ENCODE measurements around the gene CIDEB. TPM values are rescaled to one million over a fixed set of nuclear protein-coding genes. Genes with fewer than 3 reads are reported as not detected.

CIDEB gene
- total and polyA plus RNA-seq, 2 of the 4 experiments (the other 2 are of a cell fraction): under 0.01 to 0.19 TPM

DNA sequence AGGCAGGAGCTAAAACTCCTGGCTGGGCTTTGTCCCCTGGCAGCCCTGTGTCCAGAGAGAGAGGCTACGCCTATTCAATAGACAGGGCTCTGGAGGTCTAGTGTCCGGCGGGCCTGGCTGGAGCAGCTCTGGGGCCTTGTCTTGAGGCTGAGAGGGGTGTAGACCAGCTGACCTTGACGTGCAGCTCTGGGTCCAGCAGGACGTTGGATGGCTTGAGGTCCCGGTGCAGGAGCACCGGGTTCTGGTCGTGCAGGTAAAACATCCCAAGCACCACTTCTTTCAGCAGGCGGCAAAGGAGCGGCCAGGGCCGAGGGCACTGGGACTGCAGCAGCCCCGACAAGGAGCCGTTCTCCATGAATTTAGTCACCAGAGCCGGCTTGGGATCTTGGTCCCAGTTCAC lies 31.1 kb upstream of the CIDEB start:
- POLR2A ChIA-PET (ENCODE audit: unreplicated experiment): no interaction called here
- H2BK20ac ChIP-seq (ENCODE audit: low read depth, low read length): no peak overlapping the region
- no peak overlapping the region for H4K8ac ChIP-seq (ENCODE audit: low read depth in 2 of 2, low read length in 2 of 2)
- no TSS peak for BruUV-seq (replicated peaks)
- no peak overlapping the region for H2BK5ac ChIP-seq (ENCODE audit: low read depth, low read length, poor library complexity, severe bottlenecking)
- H4K91ac ChIP-seq (ENCODE audit: insufficient read depth, low read depth, low read length): no peak overlapping the region
- H2AK5ac ChIP-seq (ENCODE audit: low read depth, low read length): no peak overlapping the region
- H2AFZ ChIP-seq (replicated peaks; ENCODE audit: low read length, poor library complexity): no peak overlapping the region
- WGBS, 2 experiments (ENCODE audit: extremely low coverage in 2 of 2, insufficient read length in 1 of 2): 81% methylated on average over 10 of the region's 14 CpGs; no CpG with 5 or more reads in 1 of the 2 experiments
- H3K4me1 ChIP-seq (ENCODE audit: control insufficient read depth, insufficient read depth, low read length): peaks cover under 1% of the 10 kb centered on the region; the same call in 1 of the 2 replicates
- ATAC-seq (ENCODE audit: low read depth): no peak
- peak overlapping the region; percentile 39 for H2AK9ac ChIP-seq (replicated peaks; ENCODE audit: low read depth, low read length, poor library complexity)
- no peak overlapping the region for H3K18ac ChIP-seq (ENCODE audit: low read depth, low read length)
- peaks cover 81% of the 10 kb centered on the region for H3K27me3 ChIP-seq (ENCODE audit: control insufficient read depth, insufficient read depth, low read length)
- H4K5ac ChIP-seq (ENCODE audit: low read depth, low read length): no peak overlapping the region
- no peak overlapping the region for H3K9ac ChIP-seq (ENCODE audit: low read depth, low read length)
- no peak for TF ChIP-seq SMC3 (IDR thresholded peaks at IDR 0.05; ENCODE audit: low read depth, low read length)
- no peak for TF ChIP-seq BHLHE40 (IDR thresholded peaks at IDR 0.05; ENCODE audit: low read depth, low read length)
- TF ChIP-seq RFX5 (IDR thresholded peaks at IDR 0.05; ENCODE audit: low read depth, low read length): no peak
- no peak for TF ChIP-seq MXI1 (IDR thresholded peaks at IDR 0.05; ENCODE audit: borderline replicate concordance, low read depth, low read length)
- no peak for TF ChIP-seq CEBPB (IDR thresholded peaks at IDR 0.05; ENCODE audit: low read depth, low read length)
- no peak for TF ChIP-seq RCOR1 (IDR thresholded peaks at IDR 0.05; ENCODE audit: insufficient replicate concordance, low read length)
- no peak for TF ChIP-seq POLR2A (IDR thresholded peaks at IDR 0.05; ENCODE audit: low read depth, low read length)
- no peak for TF ChIP-seq RAD21 (IDR thresholded peaks at IDR 0.05; ENCODE audit: low read length)
- no peak for TF ChIP-seq MAFK (IDR thresholded peaks at IDR 0.05; ENCODE audit: low read depth, low read length)
- TF ChIP-seq MAZ (IDR thresholded peaks at IDR 0.05; ENCODE audit: borderline replicate concordance, low read depth, low read length): no peak
- no peak for TF ChIP-seq NFE2L2 (IDR thresholded peaks at IDR 0.05; ENCODE audit: low read depth, low read length)
- TF ChIP-seq CHD1 (IDR thresholded peaks at IDR 0.05; ENCODE audit: low read depth, low read length): no peak
- TF ChIP-seq, protein P1, sequence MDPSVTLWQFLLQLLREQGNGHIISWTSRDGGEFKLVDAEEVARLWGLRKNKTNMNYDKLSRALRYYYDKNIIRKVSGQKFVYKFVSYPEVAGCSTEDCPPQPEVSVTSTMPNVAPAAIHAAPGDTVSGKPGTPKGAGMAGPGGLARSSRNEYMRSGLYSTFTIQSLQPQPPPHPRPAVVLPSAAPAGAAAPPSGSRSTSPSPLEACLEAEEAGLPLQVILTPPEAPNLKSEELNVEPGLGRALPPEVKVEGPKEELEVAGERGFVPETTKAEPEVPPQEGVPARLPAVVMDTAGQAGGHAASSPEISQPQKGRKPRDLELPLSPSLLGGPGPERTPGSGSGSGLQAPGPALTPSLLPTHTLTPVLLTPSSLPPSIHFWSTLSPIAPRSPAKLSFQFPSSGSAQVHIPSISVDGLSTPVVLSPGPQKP (IDR thresholded peaks at IDR 0.05; ENCODE audit: borderline replicate concordance, low read depth, low read length): no peak
- TF ChIP-seq, protein P2, sequence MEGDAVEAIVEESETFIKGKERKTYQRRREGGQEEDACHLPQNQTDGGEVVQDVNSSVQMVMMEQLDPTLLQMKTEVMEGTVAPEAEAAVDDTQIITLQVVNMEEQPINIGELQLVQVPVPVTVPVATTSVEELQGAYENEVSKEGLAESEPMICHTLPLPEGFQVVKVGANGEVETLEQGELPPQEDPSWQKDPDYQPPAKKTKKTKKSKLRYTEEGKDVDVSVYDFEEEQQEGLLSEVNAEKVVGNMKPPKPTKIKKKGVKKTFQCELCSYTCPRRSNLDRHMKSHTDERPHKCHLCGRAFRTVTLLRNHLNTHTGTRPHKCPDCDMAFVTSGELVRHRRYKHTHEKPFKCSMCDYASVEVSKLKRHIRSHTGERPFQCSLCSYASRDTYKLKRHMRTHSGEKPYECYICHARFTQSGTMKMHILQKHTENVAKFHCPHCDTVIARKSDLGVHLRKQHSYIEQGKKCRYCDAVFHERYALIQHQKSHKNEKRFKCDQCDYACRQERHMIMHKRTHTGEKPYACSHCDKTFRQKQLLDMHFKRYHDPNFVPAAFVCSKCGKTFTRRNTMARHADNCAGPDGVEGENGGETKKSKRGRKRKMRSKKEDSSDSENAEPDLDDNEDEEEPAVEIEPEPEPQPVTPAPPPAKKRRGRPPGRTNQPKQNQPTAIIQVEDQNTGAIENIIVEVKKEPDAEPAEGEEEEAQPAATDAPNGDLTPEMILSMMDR (conservative IDR thresholded peaks at IDR 0.05; ENCODE audit: low read depth, low read length): no peak
- TF ChIP-seq, protein P3, sequence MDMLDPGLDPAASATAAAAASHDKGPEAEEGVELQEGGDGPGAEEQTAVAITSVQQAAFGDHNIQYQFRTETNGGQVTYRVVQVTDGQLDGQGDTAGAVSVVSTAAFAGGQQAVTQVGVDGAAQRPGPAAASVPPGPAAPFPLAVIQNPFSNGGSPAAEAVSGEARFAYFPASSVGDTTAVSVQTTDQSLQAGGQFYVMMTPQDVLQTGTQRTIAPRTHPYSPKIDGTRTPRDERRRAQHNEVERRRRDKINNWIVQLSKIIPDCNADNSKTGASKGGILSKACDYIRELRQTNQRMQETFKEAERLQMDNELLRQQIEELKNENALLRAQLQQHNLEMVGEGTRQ (IDR thresholded peaks at IDR 0.05; ENCODE audit: low read depth, low read length): no peak
- TF ChIP-seq FOS (IDR thresholded peaks at IDR 0.05; ENCODE audit: low read depth, low read length): no peak
- no peak overlapping the region for H3K23ac ChIP-seq (ENCODE audit: low read depth, low read length)
- DNase-seq: no peak
- H3K79me1 ChIP-seq (ENCODE audit: low read depth in 1 of 2, low read length in 2 of 2): no peaks in the 10 kb centered on the region
- no peak overlapping the region for H3K4me3 ChIP-seq (ENCODE audit: insufficient read depth, low read depth, low read length)
- H3K9me1 ChIP-seq (ENCODE audit: insufficient read depth, low read length): no peaks in the 10 kb centered on the region
- dilution Hi-C loops (cut with HindIII; ENCODE audit: low sequenced_read_pairs, unreplicated experiment): no loop called here
- CTCF ChIA-PET: interaction anchor here (1.0 kb wide), 1 partner anchor 98 kb away, joined by 3 read pairs; no protein-coding TSS in a partner anchor
- H3K36me3 ChIP-seq (ENCODE audit: control insufficient read depth, insufficient read depth, low read length): no peaks in the 10 kb centered on the region
- H4K20me1 ChIP-seq (ENCODE audit: insufficient read depth, low read length): no peaks in the 10 kb centered on the region
- H3K4ac ChIP-seq (ENCODE audit: low read depth, low read length): no peak overlapping the region
- no peak overlapping the region for H3K14ac ChIP-seq (replicated peaks; ENCODE audit: low read depth, low read length)
- in situ Hi-C loops (cut with MboI; ENCODE audit: low sequenced_read_pairs): no loop called here
- intact Hi-C loops (cut with micrococcal nuclease): no loop called here
- H3K56ac ChIP-seq (ENCODE audit: extremely low read depth, insufficient read depth, low read length): no peak overlapping the region
- no peak overlapping the region for H2BK120ac ChIP-seq (ENCODE audit: low read depth, low read length)
- H3K4me2 ChIP-seq (ENCODE audit: low read depth, low read length): no peak overlapping the region
- H3K27ac ChIP-seq (ENCODE audit: insufficient read depth, low read length): no peak overlapping the region
- H3K9me3 ChIP-seq (ENCODE audit: control insufficient read depth, insufficient read depth, low read length): no peaks in the 10 kb centered on the region; the same call in 1 of the 2 replicates
- no peak overlapping the region for H2BK15ac ChIP-seq (ENCODE audit: low read depth, low read length)
